GM18505 (cell line): ENCODE results near the gene HPCAL1.
A peak's percentile ranks its signal among the peaks of the same experiment; 100 is the strongest.
"Not testable (repeated sequence)": the region's sequence is repeated elsewhere in the genome, so short reads cannot be mapped to it uniquely, and the experiment has no call there.

Source experiments
- ATAC-seq: cut with Tn5 transposase; IDR thresholded peaks from one replicate; pipeline ENCODE4 v1.9.1; 2021; ENCODE audit not compliant: unreplicated experiment
- POLR2A ChIP-seq: IDR thresholded peaks from 4 replicates; pipeline ENCODE4 v1.6.1; 2011; ENCODE audit warnings: borderline replicate concordance; ENCODE audit not compliant: insufficient read depth, insufficient read length; ENCODE audit errors: extremely low read depth

HPCAL1 gene

DNA sequence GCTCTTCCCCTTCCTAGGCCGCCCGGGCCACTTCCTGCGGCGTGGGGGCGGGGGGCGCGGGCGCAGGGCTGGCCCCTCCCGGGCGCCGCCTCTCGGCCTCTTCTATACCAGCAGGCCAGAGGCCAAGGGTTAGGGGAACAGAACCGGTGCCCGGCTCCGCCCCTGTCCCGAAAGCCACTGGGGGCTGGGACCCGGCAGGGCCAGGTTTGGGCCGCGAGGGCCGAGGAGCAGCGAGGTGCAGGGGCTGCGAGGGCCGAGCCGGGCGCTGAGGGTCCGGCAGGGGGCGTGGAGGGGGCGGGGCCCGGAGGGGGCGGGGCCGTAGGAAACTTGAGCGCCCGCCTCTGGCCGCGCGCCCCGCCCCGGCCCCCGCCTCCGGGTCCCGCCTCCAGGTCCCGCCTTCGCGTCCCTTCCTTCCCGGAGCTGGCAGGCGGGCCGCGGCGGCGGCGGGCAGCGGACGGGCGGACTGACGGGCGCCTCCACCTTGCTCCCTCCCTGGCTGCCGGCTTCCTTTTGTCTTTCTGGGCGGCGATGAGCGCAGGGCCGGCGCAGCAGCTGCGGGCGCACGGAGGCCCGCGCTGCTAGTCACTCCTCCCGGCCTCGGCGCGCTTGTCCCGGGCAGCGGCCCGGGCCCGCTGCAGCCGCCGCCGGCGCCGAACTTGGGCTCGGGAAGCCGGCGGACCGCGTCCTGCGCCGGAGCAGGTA lies at the start of gene HPCAL1:
Gene HPCAL1 (plus strand): TSS at position 426 of the 702 bp plus-strand sequence. CDS start 116,854 bp downstream, outside the sequence.
- peak; percentile 47 for TF ChIP-seq POLR2A
- peak; percentile 80 for ATAC-seq

GRCh38 chr2:10253596-10254372 lies 48.9 kb upstream of the HPCAL1 start:
- ATAC-seq = no peak
- no peak for TF ChIP-seq POLR2A

- no peak for ATAC-seq
- TF ChIP-seq POLR2A = no peak
Measured at GRCh38 chr2:10254373-10255188, 48.1 kb upstream of the HPCAL1 start.

DNA sequence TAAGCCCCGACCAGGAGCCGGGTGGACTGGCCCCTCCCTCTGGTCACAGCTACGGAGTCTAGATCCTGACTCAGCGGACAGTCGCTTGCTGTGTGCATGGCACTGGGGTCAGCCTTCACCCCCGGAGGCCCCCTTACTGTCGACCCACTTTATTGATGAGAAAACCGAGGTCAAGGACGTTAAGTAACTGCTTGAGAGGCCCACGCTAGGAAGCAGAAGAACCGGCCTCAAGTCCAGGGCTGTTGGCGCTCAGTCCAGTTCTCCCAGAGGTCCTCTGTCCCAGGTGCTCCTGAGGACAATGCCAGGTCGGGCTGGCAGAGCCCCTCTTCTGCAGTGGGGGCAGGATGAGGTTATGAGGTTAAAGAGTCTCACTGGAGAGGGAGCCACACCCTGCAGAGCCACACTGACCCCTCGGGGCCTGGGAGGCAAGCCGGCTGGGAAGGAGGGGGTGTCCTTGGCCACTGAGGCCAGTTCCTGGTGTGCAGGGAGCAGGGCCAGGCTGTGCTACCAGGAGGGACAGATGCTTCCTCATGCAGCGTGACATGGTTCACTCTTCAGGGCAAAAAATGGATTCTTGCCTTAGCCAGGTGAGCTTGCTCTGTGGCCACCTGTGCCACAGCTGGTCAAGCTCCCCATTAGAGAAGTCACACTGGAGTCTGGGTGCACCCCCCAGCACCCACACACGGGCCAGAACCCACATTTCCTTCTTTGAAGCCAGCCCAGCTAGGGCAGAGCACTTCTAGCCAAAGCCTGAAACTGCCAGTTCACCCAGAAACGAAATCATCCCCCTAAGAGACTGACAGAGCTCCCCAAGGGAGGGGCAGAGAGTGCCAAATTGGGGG lies 47.3 kb upstream of the HPCAL1 start:
- no peak for ATAC-seq
- no peak for TF ChIP-seq POLR2A

GRCh38 chr2:10256031-10256514 lies 46.6 kb upstream of the HPCAL1 start:
- no peak for TF ChIP-seq POLR2A
- ATAC-seq = no peak

- ATAC-seq = no peak
- no peak for TF ChIP-seq POLR2A
Measured at GRCh38 chr2:10256515-10257031, 46.1 kb upstream of the HPCAL1 start.

DNA sequence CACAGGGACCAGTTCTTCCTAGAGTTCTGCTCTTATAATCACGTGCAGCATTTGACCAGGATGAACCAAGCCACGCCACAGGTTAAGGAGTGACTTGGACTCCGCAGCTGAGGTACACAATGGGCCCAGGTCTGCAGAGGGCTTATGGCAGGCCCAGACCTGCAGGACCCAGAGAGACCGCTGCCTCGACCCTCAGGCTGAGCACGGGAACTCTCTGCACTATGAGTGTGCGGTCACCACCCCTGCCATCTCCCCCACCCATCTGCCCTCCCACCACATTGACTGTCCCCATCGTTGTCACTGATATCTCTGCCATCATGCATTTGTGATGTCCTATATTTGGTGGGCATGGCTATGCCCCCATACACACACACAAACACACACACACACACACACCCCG lies 45.7 kb upstream of the HPCAL1 start:
- TF ChIP-seq POLR2A = no peak
- ATAC-seq = no peak

DNA sequence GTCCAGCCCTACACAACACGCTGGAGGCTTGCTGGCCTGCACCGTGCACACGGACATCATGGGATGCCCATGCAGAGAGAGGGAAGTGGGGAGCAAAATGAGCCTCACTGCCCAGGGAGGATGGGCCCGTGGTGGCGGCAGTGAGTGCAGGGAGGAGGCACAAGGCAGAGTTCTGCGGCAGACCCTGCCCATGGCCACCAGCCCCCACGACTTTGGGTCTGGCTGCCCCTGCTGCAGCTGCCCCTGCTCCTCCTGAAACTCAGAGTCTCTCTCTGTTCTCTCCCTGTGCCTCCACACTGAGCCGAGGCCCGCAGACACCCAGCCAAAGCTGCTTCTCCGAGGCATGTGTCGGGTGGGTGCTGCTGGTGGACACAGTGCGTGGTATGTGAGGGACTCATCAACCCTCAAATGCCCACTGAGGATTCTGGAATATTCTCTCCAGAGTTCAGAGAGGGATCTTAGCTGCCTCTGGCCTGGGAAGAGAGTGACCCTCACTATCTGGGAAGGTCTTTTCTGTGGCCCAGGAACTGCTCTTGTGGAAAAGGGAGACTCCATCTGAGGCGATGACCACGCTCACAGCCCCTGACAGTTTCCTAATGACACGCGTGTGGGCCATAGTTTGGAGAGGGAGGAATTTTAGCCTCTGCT lies 45.1 kb upstream of the HPCAL1 start:
- no peak for TF ChIP-seq POLR2A
- no peak for ATAC-seq

DNA sequence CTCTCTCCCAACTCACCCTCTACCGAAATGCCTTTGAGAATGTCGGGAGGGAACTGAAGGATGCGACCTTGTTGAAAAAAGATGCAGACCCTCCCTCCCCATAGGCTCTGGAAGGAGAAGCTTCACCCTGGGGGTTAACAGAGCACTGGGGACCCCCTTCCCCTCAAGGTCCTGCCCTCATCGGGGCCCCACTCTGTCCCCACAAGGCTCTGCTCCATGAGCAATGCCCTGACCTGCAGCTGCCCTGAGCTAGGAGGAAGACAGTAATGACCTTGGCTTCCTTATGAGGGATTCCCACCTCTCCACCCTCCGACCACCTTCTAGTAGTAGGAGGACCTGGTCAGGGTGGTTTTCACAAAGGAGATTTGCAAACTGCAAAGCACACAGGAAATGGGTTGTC lies 44.4 kb upstream of the HPCAL1 start:
- ATAC-seq = no peak
- TF ChIP-seq POLR2A = no peak

DNA sequence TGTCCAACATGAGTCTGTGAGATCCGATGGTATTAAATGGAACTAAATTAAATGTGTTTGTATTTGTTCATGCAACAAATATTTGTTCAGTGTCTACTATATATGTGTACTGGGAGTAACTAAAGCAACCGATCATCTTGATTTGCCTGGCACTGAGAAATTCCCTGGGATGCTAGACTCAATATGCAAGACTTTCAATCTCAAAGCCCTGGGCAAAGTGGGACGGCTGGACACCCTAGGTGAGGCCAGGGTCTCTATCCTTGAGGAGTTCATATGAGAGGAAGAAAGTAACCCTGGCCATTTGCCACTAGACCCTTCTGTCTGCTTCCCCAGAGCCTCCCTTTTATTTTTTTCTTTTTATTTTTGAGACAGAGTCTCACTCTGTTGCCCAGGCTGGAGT lies 44.0 kb upstream of the HPCAL1 start:
- TF ChIP-seq POLR2A = no peak
- ATAC-seq = no peak

GRCh38 chr2:10260130-10260529 lies 42.6 kb upstream of the HPCAL1 start:
- no peak for TF ChIP-seq POLR2A

DNA sequence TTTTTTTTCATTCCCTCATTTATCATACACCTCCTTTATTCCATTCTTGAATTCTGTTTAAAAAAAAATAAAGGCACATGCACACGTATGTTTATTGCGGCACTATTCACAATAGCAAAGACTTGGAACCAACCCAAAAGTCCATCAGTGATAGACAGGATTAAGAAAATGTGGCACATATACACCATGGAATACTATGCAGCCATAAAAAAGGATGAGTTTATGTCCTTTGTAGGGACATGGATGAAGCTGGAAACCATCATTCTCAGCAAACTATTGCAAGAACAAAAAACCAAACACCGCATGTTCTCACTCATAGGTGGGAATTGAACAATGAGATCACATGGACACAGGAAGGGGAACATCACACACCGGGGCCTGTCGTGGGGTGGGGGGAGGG lies 39.2 kb upstream of the HPCAL1 start:
- not testable (repeated sequence) for ATAC-seq

More at GRCh38 chr2:10260130-10260529, 42.6 kb upstream of the HPCAL1 start:
- ATAC-seq = no peak

GRCh38 chr2:10264506-10265328 lies 38.0 kb upstream of the HPCAL1 start:
- no peak for TF ChIP-seq POLR2A
- ATAC-seq = no peak
